GM21825 (cell line): ENCODE data around the gene KIF13A.
"Not testable (repeated sequence)": the region's sequence is repeated elsewhere in the genome, so short reads cannot be mapped to it uniquely, and the experiment has no call there.

Experiments used
- ATAC-seq: cut with Tn5 transposase; IDR thresholded peaks from one replicate; pipeline ENCODE4 v1.9.1; 2021; ENCODE audit warnings: mild to moderate bottlenecking, moderate library complexity; ENCODE audit not compliant: unreplicated experiment

KIF13A gene

DNA sequence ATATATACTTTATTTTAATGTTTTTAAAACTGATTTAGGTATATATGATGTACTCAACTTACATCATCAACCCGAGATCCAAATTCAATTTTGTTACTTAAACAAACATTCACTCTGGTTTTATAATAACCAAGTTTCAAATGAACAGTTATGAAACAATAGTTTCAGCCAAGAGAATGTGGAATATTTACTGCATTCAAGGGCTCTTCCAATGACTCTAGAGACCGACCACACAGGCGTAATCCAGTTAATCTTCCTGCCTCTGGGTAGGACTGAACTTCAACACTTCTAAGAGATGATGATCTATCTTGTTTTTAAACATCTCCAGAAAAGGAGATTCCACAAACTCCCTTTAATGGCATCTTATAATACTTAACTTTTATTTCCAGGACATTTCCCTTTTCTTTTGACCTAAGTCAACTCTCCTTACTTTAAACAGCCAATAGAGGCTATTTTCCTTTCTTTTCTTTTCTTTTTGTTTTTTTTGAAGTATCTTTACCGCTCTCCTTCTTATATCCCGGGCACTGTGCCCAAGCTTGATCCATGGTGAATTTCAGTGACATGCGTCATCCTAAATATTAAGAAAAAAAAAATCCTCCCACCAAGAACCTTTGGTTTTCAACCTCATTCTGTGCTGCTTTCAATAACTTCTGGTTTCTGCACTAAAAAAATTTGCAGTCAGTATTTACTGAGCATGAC, 110.1 kb downstream of the KIF13A start:
- ATAC-seq: no peak

DNA sequence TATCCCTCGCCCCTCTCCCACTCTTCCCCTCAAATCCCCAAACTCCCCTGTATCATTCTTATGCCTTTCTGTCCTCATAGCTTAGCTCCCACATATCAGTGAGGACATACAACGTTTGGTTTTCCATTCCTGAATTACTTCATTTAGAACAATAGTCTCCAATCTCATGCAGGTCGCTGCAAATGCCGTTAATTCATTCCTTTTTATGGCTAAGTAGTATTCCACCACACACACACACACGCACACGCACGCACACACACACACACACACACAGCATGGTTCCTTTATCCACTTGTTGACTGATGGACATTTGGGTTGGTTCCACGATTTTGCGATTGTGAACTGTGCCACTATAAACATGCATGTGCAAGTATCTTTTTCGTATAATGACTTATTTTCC, 112.7 kb downstream of the KIF13A start:
- ATAC-seq: no peak

DNA sequence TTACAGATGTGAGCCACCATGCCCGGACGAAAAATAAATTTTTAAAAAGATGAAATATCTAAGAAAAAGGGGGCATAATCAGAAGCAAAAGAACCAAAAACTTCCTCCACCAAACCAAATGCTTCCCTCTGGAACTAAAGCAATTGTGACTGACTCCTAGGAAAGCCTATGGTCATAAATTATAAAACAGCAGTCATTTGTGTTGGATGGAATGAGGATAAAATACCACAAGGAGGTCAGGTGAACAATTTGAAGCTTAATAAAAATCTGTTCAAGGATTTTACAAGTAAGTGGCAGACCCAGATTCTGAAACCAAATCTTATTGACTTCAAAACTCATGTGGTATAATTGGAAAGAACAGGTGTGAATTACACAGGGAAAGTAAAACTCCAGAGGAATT, 114.5 kb downstream of the KIF13A start:
- no peak for ATAC-seq

DNA sequence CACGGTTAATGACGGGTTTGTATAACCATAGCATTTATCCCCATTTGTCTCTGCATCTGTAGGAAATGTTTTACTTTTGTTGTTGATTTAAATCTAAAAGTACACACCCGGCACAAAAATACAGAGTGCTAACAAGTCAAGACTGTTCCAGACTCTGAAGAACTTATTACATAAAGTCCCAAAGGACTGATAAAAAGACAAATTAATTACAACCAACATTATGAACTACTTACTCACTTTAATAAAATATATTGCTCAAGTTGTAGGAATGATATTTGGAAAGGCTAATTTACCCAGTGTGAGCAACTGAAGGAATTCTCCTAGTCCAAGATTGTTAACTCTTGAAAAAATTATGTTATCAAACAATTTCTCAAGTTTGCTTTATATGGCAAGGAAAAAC, 115.6 kb downstream of the KIF13A start:
- ATAC-seq: no peak

DNA sequence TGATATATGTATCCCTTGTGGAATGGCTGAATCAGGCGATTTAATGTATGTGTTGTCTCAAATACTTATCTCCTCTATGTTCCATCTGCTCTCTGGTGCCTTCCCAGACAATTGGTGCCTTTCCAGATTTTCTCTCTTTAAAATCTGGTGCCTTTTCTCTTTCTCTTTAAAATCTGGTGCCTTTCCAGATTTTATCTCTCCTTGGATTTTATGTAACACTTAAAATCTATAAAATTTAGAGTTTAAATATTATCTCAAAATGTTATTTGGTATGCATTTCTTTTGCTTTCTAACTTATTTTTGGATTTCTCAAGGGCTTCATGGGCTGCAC, 116.3 kb downstream of the KIF13A start:
- ATAC-seq: no peak

DNA sequence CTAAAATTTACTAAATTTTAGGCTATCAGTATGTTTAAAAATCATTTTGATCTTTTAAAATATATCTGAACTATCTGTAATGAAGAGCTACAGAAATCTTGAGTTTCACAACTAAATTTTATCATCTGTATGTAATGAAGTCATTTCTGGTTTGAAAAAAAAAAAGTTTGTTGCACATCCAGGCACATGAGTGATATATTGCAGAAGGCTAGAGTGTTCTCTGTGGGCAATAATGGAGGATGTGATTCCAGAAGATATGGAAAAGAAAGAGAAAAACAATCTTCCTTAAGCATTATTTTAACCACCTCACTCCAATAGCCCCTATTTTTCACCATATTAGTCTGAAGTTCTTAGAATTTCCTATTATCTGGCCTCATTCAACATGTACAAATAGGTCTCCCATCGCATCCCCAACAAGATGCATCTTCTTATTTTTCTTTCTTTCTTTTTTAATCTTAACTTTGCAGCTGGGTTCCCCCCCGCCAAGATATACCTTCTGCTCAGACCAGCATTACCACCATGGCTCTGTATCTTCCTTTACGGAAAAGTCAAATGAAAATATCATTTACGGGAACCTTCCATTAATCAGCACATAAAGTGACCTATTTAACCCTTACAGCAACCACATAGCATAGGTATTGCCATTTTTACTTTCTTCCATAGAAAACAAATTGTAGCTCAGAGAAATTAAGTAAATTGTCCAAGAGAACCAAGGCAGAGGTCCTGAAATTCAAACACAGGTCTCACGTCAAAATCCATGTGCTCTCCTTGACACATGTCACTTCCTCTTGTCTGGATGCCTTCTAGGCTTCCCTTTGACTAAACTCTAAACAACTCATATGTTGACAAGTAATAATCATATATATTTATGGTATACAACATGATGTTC, 116.9 kb downstream of the KIF13A start:
- no peak for ATAC-seq

DNA sequence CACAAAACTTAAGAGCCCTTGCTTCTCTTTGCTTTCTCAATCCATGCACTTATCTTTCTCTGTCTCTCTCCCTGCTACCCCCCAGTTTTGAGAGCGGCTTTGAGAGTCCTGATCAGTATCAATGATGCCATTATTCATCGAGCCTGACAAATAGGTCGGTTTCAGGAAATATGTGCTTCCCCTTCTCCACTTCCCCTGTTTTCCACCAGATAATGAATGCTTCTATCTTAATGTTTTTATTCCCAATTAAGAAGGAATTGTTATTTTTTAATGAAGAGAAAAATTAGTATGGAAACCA, 117.7 kb downstream of the KIF13A start:
- no peak for ATAC-seq

DNA sequence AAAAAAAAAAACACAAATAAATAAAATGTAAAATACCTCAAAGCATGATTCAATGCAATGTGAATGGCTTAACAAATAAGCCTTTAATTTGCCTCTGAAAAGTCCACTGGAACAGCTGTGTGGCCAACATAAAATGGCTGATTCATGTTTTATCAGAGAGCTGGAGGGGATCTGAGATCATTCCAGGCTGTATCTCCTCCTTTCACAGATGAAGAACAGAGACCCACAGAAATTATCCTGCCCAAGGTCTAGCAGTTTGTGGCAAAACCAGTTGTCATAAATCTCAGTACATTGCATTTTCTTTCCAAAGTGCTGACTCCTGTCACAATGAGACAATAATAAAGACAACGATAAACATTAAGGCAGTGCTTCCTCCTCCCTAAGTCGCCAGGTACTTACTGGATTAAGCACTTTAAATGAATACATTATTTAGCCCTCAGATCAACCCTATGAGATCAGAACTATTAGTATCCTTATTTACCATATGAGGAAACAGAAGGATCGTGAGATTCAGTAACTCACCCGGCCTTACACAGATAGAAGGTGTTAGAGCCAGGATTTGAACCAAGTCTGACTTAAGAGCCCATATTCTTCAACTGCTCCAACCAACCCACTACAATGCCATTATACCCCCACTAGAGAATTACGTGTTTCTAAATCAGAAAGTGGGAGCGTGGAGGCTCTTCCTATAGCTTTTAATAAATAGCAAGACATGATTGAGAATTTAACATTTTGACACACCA, 118.3 kb downstream of the KIF13A start:
- ATAC-seq: no peak

DNA sequence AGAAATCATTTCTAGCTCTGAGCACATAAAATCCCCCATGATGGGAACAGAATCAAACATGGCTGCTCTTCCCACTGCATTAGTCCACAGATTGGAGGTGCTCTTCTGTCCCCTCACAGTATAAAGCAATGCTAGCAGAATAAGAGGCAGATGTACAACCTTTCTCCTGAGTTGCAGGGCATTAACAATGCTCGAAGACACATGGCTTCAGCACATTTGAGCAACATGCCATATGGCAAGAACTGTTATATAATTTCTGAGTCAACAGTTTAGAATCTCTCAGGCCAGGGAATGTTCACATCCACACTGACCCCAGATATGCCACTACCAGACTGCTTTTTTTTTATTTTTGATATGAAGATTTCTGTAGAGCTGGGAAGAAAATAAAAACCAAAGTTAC, 119.6 kb downstream of the KIF13A start:
- ATAC-seq: no peak

DNA sequence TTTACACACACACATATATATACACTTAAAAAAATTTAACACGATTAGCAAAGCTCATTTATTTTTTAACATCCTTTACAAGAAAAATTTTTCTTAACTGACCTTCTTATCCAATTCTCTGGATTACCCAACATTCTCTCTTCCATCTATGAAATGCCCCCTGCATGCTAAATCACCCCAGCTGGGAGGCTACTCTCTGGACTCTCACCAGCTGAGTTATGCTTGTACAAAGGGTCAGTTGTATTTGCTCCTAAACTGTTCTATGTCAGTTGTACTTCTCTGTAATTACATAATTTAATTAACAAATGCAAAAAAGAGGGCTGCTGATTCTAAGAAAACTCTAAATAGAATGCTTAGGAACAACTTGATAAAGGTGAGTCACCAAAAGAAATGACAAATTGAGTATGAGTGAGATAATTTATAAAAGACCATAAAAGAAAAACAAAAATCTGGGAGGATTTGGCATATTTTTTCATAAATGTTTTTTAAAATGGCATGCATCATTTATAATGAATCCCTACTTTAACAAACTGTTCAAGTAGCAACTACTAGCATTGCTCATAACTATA, 120.5 kb downstream of the KIF13A start:
- ATAC-seq: no peak

DNA sequence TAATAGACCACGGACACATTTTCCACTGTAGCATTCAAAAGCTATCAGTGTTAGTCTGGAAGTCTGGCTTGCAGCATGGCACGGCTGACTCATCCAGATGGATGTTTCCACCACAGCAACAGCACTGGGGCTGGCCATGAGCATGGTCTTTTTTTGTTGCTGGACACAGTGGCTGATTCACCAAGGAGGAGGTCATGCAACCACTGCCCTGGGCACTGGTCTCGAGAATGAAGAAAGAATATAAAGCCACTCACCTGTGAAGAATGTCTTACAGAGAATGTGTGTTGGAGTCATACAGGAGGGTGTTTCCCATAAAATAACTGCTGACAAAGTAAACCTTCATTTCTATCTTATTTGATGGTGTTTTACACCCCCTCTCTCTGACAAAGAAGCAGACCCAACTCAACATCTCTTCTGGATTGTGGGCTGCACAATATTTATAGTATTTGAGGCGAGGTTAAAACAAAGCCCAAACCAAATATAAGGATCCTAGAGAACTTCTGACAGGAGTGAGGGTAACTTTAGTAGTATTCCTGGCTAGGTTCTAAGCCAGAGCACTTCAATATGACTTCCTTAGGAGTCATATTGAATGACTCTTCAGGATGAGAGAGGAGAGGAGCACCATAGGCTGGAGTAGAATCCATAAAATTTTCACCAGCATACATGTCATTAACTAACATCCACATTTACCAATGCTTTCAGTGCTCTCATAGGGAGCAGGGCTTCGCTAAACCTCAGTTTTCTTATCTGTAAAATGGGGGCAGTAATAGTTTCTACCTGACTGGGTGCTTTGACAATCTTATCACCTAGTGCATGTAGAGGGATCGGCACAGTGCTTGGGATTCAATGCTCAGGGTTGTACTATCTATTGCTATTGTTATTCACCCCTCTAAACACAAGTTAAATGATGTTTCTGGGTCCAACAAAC, 121.4 kb downstream of the KIF13A start:
- no peak for ATAC-seq

DNA sequence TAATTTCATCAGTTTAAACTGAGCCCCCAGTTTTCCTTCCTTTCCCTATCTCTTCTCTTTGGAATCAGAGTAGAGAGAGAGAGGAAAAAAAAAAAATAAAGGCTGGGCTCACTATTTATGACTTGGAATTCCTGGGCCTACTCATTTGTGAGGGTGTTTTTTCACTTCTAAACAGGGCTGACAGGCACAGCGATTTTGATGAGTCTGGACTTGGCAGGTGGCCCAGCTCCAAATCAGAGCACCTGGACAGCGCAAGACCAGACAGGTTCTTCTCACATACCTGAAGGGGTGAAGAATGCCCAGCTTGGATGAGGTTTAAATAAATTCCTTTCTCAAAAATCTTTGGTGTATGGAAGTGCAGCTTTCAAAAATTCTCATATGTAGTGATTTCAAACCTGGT, 122.2 kb downstream of the KIF13A start:
- ATAC-seq: no peak

DNA sequence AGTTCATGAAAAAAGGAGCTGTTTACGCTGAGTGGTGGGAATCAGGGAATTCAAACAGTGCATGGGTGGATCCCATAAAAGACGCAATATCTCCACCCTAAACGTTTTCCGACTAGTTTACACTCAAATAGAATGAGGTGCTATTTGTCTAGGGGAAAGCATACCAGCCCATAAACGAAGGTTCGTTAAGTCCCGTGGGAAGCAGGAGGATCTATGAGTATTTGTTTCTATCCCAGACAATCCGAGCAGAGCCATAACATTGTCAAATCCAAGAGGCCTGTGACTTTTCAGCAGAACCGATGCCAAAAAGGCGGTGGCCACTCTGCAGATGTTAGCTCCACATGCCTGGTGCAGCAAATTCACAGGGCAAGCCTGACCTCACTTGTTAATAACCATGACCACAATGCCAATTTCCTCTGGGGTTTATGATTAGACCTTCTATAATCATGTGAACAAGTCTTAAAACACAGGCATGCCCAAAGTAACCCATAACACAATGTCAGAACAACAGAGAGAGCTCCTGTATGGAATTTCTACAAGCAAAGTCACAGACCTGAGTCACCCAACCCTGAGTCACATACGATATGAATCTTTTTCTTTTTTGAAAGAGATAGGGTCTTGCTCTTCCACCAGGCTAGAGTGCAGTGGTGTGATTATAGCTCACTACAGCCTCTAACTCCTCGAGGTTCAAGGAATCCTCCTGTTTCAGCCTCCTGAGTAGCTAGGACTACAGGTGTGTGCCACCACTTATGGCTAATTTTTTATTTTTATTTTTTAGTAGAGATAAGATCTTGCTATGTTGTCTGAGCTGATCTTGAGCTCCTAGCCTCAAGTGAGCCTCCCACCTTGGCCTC, 123.3 kb downstream of the KIF13A start:
- no peak for ATAC-seq

DNA sequence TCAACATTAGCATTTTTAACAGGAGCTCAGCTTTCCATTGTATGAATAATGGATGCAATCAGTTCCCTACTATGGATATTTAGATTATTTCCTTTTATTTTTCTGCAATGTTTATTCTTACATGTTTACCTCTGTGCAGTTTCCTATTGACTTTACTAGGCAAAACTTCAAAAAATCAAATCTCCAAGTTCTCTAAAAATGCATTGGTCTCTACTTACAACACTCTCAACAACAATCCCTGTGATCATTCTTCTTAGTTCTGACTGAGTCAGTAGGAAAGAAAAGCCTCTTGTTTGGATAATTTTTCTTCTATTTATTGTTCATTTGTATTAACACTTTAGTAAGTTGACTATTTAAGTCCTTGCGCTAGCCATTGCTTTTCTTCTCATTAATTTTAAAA, 126.1 kb downstream of the KIF13A start:
- ATAC-seq: no peak

DNA sequence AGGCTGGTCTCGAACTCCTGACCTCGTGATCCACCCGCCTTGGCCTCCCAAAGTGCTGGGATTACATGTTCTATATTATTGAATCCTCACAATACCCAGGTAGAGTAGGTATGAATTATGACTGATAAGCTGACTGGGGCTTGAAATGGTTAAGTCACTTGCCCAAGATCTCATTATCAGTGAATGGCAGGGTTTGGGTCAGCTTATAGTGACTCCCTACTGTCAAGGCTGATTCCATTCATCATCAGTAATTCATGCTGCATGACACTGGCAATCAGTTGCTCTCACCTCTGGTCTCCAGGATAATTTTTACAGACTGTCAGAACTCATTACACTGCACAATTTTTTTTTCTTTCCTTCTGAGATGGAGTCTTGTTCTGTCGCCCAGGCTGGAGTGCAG, 127.6 kb downstream of the KIF13A start:
- ATAC-seq: no peak

DNA sequence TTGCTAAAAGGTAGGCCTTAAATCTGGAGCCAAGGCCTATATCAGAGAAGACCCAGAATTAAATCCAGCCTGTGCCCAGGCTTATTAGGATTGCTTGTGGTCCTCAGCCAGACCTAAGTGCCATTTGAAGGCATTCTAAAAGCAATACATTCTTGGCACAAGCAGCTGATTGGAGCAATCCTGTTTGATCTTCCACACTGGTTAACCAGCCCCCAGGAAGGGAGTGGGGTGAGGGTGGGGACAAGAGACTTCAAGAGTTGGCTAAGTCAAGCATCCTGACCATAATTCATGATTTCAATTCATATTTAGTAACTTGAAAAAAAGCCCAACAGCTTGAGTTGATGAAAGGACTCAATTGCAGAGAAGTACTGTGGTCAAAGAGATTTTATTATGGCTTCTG, 128.9 kb downstream of the KIF13A start:
- ATAC-seq: no peak

DNA sequence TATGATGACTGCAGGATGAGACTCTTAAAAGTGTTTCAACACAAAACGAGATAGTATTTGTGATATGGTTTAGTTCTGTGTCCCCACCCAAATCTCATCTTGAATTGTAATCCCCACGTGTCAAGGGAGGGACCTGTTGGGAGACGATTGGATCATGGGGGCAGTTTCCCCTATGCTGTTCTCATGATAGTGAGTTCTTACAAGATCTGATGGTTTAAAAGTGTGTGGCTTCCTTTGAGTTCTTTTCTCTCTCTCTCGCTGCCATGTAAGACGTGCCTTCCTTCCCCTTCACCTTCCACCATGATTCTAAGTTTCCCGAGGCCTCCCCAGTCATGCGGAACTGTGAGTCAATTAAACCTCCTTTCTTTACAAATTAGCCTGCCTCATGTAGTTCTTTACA, 130.2 kb downstream of the KIF13A start:
- ATAC-seq: not testable (repeated sequence)

DNA sequence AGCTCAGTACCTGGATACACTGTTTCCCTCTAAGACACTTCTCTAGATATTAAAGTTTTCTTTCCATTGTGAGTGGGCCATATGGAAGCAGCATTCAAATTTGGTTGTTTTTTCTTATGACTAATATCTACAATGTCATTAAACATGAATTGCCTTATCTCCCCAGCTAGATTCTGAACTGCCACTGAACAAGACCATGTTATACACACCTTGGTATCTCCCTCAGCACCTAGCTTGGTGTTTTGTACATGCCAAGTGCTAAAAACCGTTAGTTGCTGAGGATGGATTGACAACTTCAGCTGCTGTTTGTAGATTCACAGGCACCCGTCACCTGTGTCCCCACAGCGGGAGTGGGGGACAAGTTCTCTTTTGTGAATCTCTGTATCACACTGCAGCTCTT, 131.1 kb downstream of the KIF13A start:
- ATAC-seq: no peak

DNA sequence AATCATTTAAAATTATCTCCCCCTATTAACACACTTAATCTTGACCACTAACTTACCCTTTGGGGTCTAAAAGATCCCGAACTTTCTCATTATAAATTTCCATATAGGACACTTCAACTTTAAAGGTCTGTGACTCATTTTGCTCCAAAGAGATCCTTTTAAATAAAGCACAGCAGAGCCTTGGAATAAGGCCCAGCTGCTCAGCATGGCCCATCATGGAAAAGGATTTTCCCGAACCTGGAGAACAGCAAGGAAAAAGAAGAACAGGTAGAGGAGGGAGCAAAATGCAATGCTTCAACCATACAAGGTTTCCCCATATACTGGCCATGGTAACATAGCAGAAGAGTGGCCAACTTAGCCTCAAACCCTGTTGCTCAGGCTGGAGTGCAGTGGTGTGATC, 132.1 kb downstream of the KIF13A start:
- no peak for ATAC-seq

DNA sequence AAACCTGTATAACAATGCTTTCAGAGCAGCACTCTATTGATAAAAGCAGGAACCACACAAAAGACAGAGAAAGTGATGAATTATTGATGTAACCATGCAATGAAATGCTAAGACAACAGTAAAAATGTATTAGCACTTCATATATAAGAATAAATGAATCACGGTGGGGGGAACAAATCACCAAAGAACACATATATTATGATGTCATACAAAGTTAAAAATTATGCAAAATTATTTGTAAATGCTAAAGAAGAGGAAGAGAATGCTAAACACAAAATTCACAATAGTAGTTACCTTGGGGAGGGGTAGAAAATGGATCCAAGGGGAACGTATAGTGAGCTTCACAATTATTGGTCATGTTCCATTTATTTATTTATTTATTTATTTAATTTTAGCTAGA, 133.9 kb downstream of the KIF13A start:
- no peak for ATAC-seq
